Measurements from ENCODE around the gene CHCHD6. TPM values are rescaled to one million over a fixed set of nuclear protein-coding genes. Genes with fewer than 3 reads are reported as not detected.

Gene CHCHD6
- total RNA-seq, 1 experiment from 2014 or later: 33.0 TPM

DNA sequence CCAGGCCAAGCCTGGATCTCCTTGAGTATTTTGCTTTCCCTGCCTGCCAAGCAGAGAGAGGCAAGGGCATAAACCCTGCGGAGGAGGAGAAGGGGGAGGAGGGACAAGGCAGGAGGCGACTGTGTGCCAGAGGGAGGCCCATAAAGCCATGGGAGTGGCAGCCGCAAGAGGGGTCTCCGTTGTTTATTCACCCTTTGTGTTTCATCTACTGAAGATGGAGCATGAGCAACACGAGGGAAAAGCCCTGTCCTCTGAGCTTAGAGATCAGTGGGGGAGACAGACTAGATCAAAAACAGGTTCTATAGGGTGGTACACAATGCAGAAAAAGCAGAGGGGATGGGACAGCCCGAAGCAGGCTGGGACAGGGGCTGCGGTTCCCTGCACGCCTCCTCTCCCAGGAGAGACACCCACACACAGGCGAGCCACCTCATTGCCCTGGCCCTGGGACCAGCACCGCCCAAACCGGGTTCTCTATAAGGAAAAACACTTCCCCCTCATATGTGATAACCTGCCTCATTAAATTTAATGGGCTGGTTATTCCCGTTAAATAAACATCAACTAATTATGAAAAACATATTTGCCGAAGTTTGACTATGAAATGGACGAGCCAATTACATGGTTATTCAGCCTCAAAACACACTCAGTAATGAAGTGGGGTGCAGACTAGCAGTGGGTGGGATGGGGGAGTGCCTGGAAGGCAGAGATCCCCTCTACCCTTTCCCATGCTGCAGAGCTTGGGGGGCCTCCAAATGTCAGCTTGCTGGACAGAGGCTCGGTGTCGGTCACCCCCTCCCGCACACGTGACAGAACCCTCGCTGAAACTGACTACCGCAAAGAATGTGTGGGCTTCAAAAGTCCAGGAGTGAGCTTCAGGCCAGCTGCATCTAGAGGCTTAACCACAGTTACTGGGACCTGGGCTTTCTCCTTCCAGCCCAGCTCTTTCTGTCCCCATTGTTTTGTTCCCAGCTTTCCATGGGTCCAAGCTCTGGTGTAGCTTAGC, 264.7 kb downstream of the CHCHD6 start:
- BruUV-seq (replicated peaks): no TSS peak

DNA sequence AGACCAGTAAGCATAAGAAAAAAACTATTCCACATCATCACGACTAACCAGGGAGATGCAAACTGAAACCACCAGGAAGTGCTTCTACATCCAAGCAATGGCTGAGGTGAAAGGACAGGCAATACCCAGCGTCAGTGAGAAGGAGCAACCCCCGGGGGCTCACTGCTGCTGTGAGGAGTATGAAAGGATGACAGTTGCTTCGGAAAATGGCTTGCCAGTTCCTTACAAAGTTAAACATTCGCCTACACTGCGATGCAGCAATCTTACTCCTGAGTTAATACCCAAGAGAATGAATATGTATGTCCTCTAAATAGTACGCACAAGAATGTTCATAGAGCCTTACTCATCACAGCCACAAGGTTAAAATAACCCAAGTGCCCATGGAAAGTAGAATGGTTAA, 265.5 kb downstream of the CHCHD6 start:
- TF ChIP-seq EZH2 (IDR thresholded peaks at IDR 0.05; ENCODE audit: low read length, unreplicated experiment): no peak
- TF ChIP-seq, protein P1, sequence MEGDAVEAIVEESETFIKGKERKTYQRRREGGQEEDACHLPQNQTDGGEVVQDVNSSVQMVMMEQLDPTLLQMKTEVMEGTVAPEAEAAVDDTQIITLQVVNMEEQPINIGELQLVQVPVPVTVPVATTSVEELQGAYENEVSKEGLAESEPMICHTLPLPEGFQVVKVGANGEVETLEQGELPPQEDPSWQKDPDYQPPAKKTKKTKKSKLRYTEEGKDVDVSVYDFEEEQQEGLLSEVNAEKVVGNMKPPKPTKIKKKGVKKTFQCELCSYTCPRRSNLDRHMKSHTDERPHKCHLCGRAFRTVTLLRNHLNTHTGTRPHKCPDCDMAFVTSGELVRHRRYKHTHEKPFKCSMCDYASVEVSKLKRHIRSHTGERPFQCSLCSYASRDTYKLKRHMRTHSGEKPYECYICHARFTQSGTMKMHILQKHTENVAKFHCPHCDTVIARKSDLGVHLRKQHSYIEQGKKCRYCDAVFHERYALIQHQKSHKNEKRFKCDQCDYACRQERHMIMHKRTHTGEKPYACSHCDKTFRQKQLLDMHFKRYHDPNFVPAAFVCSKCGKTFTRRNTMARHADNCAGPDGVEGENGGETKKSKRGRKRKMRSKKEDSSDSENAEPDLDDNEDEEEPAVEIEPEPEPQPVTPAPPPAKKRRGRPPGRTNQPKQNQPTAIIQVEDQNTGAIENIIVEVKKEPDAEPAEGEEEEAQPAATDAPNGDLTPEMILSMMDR (conservative IDR thresholded peaks at IDR 0.05; ENCODE audit: low read depth, low read length): no peak
- TF ChIP-seq EZH2phosphoT487 (IDR thresholded peaks at IDR 0.05; ENCODE audit: borderline replicate concordance, low read length): no peak
- Histone ChIP-seq H3K27ac (ENCODE audit: low read length) (no peak overlapping the region), H3K4me2 (ENCODE audit: low read length) (no peak overlapping the region), H3K79me2 (ENCODE audit: low read length) (no peaks in the 10 kb centered on the region), H3K36me3 (ENCODE audit: low read depth, low read length) (no peaks in the 10 kb centered on the region), H3K27me3 (ENCODE audit: low read length) (no peaks in the 10 kb centered on the region), H3K4me1 (ENCODE audit: insufficient read depth, low read length) (peaks cover 11% of the 10 kb centered on the region), H3F3A (ENCODE audit: low read length, unreplicated experiment) (no peaks in the 10 kb centered on the region), H3K9me3 (ENCODE audit: low read length) (peaks cover under 1% of the 10 kb centered on the region; the same call in 1 of the 2 replicates), H2AFZ (ENCODE audit: low read length) (no peak overlapping the region), H4K20me1 (ENCODE audit: low read length) (no peaks in the 10 kb centered on the region), H3K9me2 (replicated peaks; ENCODE audit: low read length) (no peaks in the 10 kb centered on the region), H3K9ac (ENCODE audit: low read length) (no peak overlapping the region), H3K4me3 (ENCODE audit: low read length) (no peak overlapping the region)
- ATAC-seq (no peak), DNase-seq (no peak)
- POLR2A ChIA-PET (ENCODE audit: unreplicated experiment): no interaction called here
- BruUV-seq (replicated peaks): no TSS peak
- CTCF ChIA-PET: no interaction called here
- intact Hi-C loops (cut with micrococcal nuclease): loop anchor here (10.0 kb wide), 1 partner anchor 115 kb away; no protein-coding TSS in a partner anchor

More for the DNA sequence above, 264.7 kb downstream of the CHCHD6 start:
- Histone ChIP-seq H3K9me2 (replicated peaks; ENCODE audit: low read length) (no peaks in the 10 kb centered on the region), H3K4me3 (ENCODE audit: low read length) (no peak overlapping the region), H4K20me1 (ENCODE audit: low read length) (no peaks in the 10 kb centered on the region), H3F3A (ENCODE audit: low read length, unreplicated experiment) (no peaks in the 10 kb centered on the region), H3K79me2 (ENCODE audit: low read length) (no peaks in the 10 kb centered on the region), H2AFZ (ENCODE audit: low read length) (no peak overlapping the region), H3K27me3 (ENCODE audit: low read length) (no peaks in the 10 kb centered on the region), H3K4me2 (ENCODE audit: low read length) (no peak overlapping the region), H3K9me3 (ENCODE audit: low read length) (no peaks in the 10 kb centered on the region), H3K4me1 (ENCODE audit: insufficient read depth, low read length) (peaks cover 11% of the 10 kb centered on the region), H3K36me3 (ENCODE audit: low read depth, low read length) (no peaks in the 10 kb centered on the region), H3K27ac (ENCODE audit: low read length) (no peak overlapping the region), H3K9ac (ENCODE audit: low read length) (no peak overlapping the region)
- DNase-seq (no peak), ATAC-seq (no peak)
- TF ChIP-seq, protein P1 (conservative IDR thresholded peaks at IDR 0.05; ENCODE audit: low read depth, low read length): no peak
- TF ChIP-seq EZH2phosphoT487 (IDR thresholded peaks at IDR 0.05; ENCODE audit: borderline replicate concordance, low read length) (no peak), EZH2 (IDR thresholded peaks at IDR 0.05; ENCODE audit: low read length, unreplicated experiment) (no peak)
- ChIA-PET POLR2A (ENCODE audit: unreplicated experiment) (no interaction called here), CTCF (no interaction called here)
- intact Hi-C loops (cut with micrococcal nuclease): loop anchor here (10.0 kb wide), 1 partner anchor 114 kb away; no protein-coding TSS in a partner anchor

DNA sequence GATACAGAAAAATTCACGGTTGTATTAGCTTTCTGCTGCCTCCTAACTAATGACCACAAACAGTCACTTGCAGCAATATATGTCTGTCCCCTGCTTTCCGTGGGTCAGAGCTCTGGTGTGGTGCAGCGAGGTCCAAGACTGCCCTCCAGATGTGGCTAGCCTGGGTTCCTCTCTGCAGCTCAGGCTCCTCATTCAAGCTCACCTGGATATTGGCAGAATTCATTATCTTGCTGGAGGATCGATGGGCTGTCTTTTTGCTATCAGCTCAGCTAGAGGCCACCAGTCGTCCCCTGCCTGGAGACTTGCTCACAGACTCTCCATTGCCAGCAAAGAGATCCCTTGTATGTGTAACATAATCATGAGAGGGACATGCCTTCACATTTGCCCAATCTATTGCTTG, 266.1 kb downstream of the CHCHD6 start:
- ChIA-PET POLR2A (ENCODE audit: unreplicated experiment) (no interaction called here), CTCF (no interaction called here)
- Histone ChIP-seq H3K27me3 (ENCODE audit: low read length) (no peaks in the 10 kb centered on the region), H3K4me3 (ENCODE audit: low read length) (no peak overlapping the region), H3K36me3 (ENCODE audit: low read depth, low read length) (no peaks in the 10 kb centered on the region), H3K9ac (ENCODE audit: low read length) (no peak overlapping the region), H2AFZ (ENCODE audit: low read length) (no peak overlapping the region), H3K9me2 (replicated peaks; ENCODE audit: low read length) (no peaks in the 10 kb centered on the region), H3K27ac (ENCODE audit: low read length) (no peak overlapping the region), H3K79me2 (ENCODE audit: low read length) (no peaks in the 10 kb centered on the region), H3K4me1 (ENCODE audit: insufficient read depth, low read length) (peaks cover 11% of the 10 kb centered on the region), H4K20me1 (ENCODE audit: low read length) (no peaks in the 10 kb centered on the region), H3K4me2 (ENCODE audit: low read length) (no peak overlapping the region), H3K9me3 (ENCODE audit: low read length) (peaks cover 4% of the 10 kb centered on the region; the same call in 1 of the 2 replicates), H3F3A (ENCODE audit: low read length, unreplicated experiment) (no peaks in the 10 kb centered on the region)
- ATAC-seq: no peak
- no TSS peak for BruUV-seq (replicated peaks)
- TF ChIP-seq EZH2 (IDR thresholded peaks at IDR 0.05; ENCODE audit: low read length, unreplicated experiment) (no peak), EZH2phosphoT487 (IDR thresholded peaks at IDR 0.05; ENCODE audit: borderline replicate concordance, low read length) (no peak)
- TF ChIP-seq, protein P1 (conservative IDR thresholded peaks at IDR 0.05; ENCODE audit: low read depth, low read length): no peak
- no peak for DNase-seq
- intact Hi-C loops (cut with micrococcal nuclease): no loop called here

Measured in PC-3 (cell line).